ENCODE results near the gene ANKRD29. TPM values are rescaled to one million over a fixed set of nuclear protein-coding genes. Genes with fewer than 3 reads are reported as not detected.

The ANKRD29 gene
- total and polyA plus RNA-seq, 2 donors (not counting 3 experiments of a cell fraction or from before 2014, with no cell fraction given): 0.03 to 2.6 TPM

- ChIA-PET POLR2A (no interaction called here), CTCF (interaction anchor here (2.8 kb wide), 1 partner anchor 85 kb away, joined by 18 read pairs; no protein-coding TSS in a partner anchor)
- no peaks in the 10 kb centered on the region for H4K20me1 ChIP-seq (replicated peaks; ENCODE audit: control insufficient read depth, extremely low read depth, insufficient read depth, low read length)
- FAIRE-seq (no peak), DNase-seq (ENCODE audit: low read depth, low spot score) (no peak)
- dilution Hi-C loops (cut with MboI; ENCODE audit: extremely low pct_ligation_motif_present, low sequenced_read_pairs) (loop anchor here (25.0 kb wide), 1 partner anchor 495 kb away; no protein-coding TSS in a partner anchor), intact Hi-C loops (cut with micrococcal nuclease) (no loop called here)
- peaks cover 6% of the 10 kb centered on the region for H3K4me1 ChIP-seq (ENCODE audit: control insufficient read depth, extremely low read depth, insufficient read depth, low read length)
- no peak overlapping the region for H3K4me2 ChIP-seq (ENCODE audit: insufficient read depth, low read length)
- no peak overlapping the region for H3K4me3 ChIP-seq (replicated peaks in 1 of 3; ENCODE audit: insufficient read depth in 1 of 3, low read depth in 1 of 3, low read length in 3 of 3)
- no peaks in the 10 kb centered on the region for H3K36me3 ChIP-seq (ENCODE audit: control insufficient read depth in 2 of 2, extremely low read depth in 1 of 2, insufficient read depth in 2 of 2, low read length in 2 of 2)
- no peaks in the 10 kb centered on the region for H3K79me2 ChIP-seq (ENCODE audit: control insufficient read depth, insufficient read depth, low read length)
- H3K27me3 ChIP-seq (ENCODE audit: control insufficient read depth in 2 of 2, insufficient read depth in 2 of 2, low read length in 2 of 2): peaks cover 4 to 11% of the 10 kb centered on the region in 2 experiments
- no TSS peak for BruUV-seq (replicated peaks)
- no peaks in the 10 kb centered on the region for H3K9me1 ChIP-seq (replicated peaks; ENCODE audit: control insufficient read depth, extremely low read depth, insufficient read depth, low read length)
- H3K27ac ChIP-seq (ENCODE audit: insufficient read depth, low read depth, low read length): no peak overlapping the region
- H3K9me3 ChIP-seq (replicated peaks; ENCODE audit: control insufficient read depth, insufficient read depth, low read length): no peaks in the 10 kb centered on the region
- TF ChIP-seq CTCF (IDR thresholded peaks at IDR 0.05; ENCODE audit: extremely low read depth in 1 of 2, insufficient read depth in 1 of 2, low read depth in 1 of 2, low read length in 2 of 2) (no peak), EZH2 (IDR thresholded peaks at IDR 0.05; ENCODE audit: borderline replicate concordance, low read depth, low read length, severe bottlenecking) (no peak), MYC (IDR thresholded peaks at IDR 0.05; ENCODE audit: low read depth, low read length) (no peak), FOS (IDR thresholded peaks at IDR 0.05; ENCODE audit: borderline replicate concordance, insufficient read depth, low read length) (no peak), GATA2 (IDR thresholded peaks at IDR 0.05; ENCODE audit: insufficient read depth, insufficient read length, low read depth, low read length) (no peak), POLR2A (IDR thresholded peaks at IDR 0.05; ENCODE audit: low read depth, low read length) (no peak), JUN (IDR thresholded peaks at IDR 0.05; ENCODE audit: borderline replicate concordance, insufficient read depth, insufficient read length, low read depth) (no peak)
- TF ChIP-seq, protein P1, sequence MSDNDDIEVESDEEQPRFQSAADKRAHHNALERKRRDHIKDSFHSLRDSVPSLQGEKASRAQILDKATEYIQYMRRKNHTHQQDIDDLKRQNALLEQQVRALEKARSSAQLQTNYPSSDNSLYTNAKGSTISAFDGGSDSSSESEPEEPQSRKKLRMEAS (IDR thresholded peaks at IDR 0.05; ENCODE audit: insufficient read depth, insufficient read length): no peak
- no peak overlapping the region for H2AFZ ChIP-seq (ENCODE audit: low read depth, low read length)
- H3K9ac ChIP-seq (replicated peaks; ENCODE audit: extremely low read depth, insufficient read depth, low read length): no peak overlapping the region
Observed at GRCh38 chr18:23617412-23618014, 45.2 kb downstream of the ANKRD29 start.
